HUDEP-2 (cell line): Measurements from ENCODE around the gene NAV2.

Experiments used
- DNase-seq, 76 experiments: peaks; one replicate each; lab custom pipeline; 2025; ENCODE audit not compliant: unreplicated experiment in 76 of 76; lab: John Stamatoyannopoulos, UW

Gene NAV2

DNA sequence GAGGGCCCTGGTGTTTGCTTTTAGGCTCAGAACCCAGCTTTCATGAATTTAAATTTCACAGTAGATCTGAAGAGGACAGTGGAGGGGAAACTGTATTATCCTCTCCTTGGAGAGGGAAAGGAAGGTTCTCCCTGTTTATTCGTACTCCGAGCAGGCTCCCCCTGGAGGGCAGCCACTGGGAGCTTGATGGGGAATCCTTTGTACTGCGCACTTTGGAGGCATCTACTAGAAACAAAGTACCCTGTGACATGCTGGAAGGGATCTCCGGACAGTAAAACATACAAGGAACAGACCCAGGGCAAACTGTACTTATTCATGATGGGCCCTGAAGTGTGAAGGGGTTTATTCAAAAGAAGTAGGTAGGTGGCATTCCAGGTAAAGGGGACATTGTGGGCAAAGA, 27.2 kb downstream of the NAV2 start:
- DNase-seq = no peak

DNA sequence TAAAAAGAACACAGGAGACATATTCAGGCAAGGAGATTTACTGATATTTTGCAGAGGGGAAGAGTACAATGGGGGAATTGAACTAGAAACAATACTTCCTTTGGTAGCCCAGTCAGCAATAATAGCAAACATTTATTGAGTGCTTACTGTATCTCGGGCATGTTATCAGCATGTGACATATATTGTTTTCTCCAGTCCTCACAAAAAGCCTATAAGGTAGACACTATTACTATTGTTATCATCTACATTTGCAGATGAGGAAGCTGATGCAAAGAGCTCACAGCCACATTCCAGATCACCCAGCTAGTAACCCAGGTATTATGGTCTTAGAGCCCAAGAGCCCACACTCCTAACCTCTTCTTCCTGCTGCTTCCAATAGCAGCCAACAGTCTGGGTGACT, 27.9 kb downstream of the NAV2 start:
- no peak for DNase-seq

GRCh38 chr11:19742588-19743292, 30.1 kb downstream of the NAV2 start:
- peak in 50 of 76 experiments; percentile 2 to 66 (median 26) for DNase-seq

DNA sequence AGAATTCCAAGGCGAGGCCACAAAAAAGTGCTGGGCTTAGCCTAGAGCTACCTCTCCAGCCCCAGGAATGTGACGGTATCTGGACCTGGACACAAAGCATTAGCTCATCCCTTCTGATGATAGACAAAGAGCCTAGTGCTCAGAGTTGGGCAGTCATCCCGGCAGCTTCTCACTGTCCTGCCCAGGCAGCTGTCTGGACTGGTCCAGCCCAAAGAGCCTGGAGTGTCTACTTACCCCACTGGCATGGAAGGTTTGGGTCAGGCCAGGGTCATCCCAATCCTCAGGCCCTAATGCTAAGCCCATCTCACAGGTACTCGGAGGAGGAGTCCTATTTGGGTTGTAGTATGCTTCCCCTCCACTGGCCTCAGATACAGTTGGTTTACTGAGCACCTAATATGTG, 31.0 kb downstream of the NAV2 start:
- DNase-seq = no peak

DNA sequence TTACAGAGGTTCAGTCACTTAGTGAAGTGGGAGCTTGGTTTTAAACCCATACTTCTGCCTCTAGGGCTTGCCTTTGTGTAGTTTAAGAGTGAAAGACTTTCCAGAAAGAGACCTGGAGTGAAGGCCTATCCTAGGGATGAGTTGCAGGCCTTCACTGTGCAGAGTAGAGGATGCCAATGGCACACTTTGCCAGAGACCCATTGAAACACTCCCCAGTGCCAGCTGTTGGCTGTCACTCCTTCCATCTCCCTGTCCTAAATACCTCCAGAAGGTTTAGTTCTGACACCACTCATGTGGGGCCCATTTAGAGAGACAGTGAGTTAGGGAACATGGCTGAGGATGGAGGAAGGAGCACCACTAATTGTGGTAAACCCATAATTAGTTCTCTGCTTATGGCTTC, 31.5 kb downstream of the NAV2 start:
- DNase-seq = no peak

DNA sequence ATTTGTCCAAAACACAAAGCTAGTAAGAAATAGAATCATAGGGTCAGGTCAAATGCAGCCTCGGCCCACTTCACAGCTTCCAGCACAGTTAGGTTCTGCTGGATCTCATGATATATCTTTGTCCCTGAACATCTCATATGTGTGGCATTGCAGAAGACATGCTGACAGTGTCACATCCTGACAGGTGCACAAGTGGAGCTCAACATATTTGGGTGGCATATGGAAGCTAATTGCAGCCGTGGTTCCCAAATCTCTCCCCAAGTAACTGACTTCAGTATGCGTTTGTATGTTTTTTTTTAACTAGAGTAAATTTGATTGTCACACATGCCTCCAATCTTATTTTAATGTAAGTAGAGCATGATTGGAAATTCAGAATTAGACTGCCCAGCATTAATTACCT, 33.4 kb downstream of the NAV2 start:
- DNase-seq = no peak

- DNase-seq = no peak
Observed at GRCh38 chr11:19747634-19748033, 35.0 kb downstream of the NAV2 start.

DNA sequence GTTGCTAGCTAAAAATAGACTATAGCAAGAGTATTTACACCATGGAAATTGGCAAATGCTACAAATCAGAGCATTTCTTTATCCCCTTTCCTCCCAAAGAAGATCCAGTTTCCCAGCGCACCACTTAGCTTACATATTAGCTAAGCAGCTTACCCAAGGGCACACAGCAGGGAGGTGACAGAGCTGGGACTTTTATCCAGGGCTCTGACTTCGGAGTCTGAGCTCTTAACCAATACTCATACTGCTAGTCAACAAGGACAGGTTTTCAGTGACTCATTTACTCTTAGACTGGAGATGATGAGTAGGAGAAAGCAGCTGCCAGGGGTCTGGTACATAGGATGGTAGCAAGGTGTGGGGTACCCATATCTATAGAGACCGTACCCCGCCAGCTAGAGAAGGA, 38.4 kb downstream of the NAV2 start:
- DNase-seq = no peak

GRCh38 chr11:19753451-19754106, 40.9 kb downstream of the NAV2 start:
- DNase-seq = no peak

- DNase-seq = no peak
Observed at GRCh38 chr11:19756675-19757475, 44.2 kb downstream of the NAV2 start.

DNA sequence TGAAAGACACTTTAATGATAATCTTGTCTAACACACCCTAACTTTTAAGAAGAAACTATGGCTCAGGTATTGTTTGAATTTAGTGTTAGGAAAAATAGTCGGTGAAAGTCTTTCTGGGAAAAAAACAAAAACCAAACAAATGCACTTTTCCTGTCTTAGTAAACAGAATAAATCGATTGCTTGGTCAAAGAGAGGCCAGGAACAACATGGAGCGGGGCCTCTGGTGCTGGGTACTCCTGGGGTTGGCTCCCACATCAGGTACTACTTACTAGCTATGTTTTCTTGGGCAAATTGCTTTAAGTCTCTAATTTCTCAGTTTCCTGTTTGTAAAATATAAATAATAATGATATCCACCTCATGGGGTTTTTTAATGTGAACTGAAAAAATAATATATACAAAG, 46.8 kb downstream of the NAV2 start:
- DNase-seq = no peak

DNA sequence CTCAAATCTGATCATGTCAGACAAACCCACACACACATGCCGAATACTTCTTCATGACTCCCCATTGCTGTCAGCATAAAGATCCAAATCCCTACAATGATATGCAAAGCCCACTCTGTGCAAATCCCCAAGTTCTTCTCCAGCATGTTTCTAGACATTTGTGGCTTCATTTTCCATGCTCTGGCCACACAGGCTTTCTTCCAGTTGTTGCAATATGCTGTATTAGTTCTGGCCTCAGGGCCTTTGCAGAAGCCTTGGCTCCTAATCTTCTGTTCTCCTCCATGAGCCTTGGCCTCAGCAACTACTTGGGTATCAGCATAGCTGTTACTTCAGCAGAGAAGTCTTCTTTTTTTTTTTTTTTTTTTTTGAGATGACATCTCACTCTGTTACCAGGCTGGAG, 49.6 kb downstream of the NAV2 start:
- DNase-seq = no peak

GRCh38 chr11:19763330-19763729, 50.7 kb downstream of the NAV2 start:
- DNase-seq = no peak

GRCh38 chr11:19766206-19766605, 53.6 kb downstream of the NAV2 start:
- DNase-seq = no peak

DNA sequence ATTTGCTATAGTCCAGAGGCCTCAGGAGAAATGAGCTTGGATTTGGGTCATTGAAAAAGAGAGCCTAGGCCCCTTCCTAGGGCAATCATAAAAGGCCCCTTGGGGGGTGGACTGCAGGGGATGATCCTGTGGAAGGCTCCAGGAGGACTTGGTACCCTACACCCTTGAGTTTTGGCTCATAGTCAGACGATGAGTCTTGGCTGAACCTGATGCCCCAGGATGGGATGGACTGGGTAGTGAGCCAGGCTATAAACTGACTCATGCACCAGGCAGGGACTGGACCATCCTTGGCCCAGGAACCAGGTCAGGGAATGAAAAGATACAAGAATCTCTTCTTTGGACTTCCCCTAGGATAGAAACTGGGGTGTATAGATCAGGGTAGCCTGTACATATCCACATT, 54.2 kb downstream of the NAV2 start:
- DNase-seq = no peak

GRCh38 chr11:19767627-19768151, 55.1 kb downstream of the NAV2 start:
- no peak for DNase-seq

GRCh38 chr11:19768197-19768596, 55.6 kb downstream of the NAV2 start:
- DNase-seq = no peak

GRCh38 chr11:19768815-19769214, 56.2 kb downstream of the NAV2 start:
- no peak for DNase-seq

- DNase-seq = no peak
Observed at GRCh38 chr11:19769820-19770219, 57.2 kb downstream of the NAV2 start.

DNA sequence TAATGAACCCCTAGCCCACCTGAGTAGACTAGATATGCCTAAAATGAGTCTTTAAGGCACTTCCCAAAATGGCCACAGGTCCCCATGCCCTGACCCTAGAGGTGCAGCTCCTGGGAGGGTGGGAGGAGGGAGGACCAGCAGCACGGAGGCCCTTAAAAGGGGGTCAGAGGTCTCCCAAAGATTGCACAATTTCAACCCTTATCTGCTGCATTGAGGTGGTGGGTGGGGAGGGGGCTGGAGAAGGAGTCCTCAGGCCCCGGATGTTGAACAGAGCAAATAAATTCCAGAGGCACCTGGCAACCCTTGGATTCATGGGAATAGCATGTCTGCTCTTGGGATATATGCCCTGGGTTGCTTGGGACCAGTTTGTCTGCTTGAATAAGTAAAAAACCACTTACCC, 57.6 kb downstream of the NAV2 start:
- DNase-seq = no peak

DNA sequence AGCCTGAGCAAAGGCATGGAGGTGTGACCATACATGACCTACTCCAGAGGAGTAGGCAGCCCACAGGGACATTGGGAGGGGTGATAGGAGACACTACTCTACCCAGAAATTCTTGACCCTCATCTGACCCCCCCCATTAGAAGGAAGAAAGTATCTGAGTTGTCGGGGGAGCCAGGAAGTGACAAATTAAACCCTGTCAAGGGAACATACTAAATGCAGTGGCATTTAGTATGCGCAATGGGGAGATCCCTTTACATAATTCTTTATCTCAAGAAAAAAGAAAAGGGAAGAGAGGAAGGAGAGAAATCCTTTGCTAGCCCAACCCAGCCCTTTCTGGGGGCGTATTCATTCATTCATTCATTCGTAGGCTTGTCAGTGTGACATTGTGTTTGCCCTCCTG, 58.8 kb downstream of the NAV2 start:
- DNase-seq = no peak

DNA sequence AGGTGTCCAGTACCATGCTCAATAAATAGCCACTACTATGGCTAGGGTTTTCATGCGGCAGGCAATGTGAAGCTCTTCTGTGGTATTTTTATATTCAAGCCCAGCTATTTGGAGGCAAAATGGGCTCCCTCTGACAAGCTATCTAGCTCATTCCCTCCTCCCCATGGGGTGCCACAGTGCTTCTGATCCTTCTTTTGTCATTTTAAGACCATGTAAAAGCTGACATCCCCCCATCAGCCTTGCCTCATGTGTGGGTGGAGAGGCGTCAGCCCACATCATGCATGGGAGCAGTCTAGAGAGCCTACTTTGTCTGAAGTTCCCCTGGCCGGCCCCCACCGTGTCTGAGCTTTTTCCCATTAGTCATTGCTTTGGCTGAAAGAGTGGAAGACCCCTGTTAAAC, 59.8 kb downstream of the NAV2 start:
- DNase-seq = no peak
